Measurements from ENCODE around the gene AZIN2.

The AZIN2 gene

GRCh38 chr1:33072707-33073106, 8.2 kb upstream of the AZIN2 start:
- Histone ChIP-seq H3K9me3 (ENCODE audit: severe bottlenecking) (no peaks in the 10 kb centered on the region), H3K4me3 (ENCODE audit: low read depth, low read length) (no peak overlapping the region), H3K27ac (no peak overlapping the region), H3K36me3 (no peaks in the 10 kb centered on the region), H3K27me3 (ENCODE audit: insufficient read depth, low read depth, severe bottlenecking) (no peaks in the 10 kb centered on the region)
- DNase-seq, result no peak
- TF ChIP-seq CTCF (IDR thresholded peaks at IDR 0.05; ENCODE audit: low read depth, low read length), result no peak

DNA sequence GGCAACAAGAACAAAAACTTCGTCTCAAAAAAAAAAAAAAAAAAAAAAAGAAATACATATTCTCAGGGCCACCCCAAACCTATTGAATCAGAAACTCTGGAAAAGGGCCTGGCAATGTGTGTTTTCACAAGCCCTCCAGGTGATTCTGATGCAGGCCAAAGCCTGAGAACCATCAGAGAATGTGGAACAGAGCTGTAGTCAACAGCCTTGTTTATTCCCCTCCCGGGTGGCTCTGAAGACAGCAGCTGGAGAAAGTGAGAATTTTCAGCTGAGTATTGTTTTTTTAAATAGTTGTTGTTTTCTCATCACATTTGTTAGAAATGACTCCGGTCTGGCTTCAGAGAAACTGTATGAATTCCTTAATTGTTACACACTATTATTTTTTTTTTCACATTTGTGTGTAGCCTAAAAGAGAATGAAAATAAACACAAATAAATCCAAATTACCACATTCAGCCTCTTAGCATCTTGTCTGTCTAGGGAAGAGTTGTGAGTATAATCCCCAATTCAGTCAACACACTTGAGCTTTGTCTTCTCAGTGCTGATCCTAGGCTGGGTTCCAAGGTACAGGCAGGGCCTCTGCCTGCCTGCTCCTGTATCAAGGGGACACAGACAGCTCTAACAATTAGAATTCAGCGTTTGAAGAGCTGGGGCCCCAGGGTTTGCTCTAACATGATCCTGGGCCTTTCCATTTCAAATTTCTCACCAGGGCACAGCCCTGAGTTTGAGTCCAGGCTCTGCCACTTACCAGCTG, 6.6 kb upstream of the AZIN2 start:
- Histone ChIP-seq H3K4me3 (ENCODE audit: low read depth, low read length) (no peak overlapping the region), H3K27ac (no peak overlapping the region), H3K27me3 (ENCODE audit: insufficient read depth, low read depth, severe bottlenecking) (no peaks in the 10 kb centered on the region), H3K36me3 (no peaks in the 10 kb centered on the region), H3K9me3 (ENCODE audit: severe bottlenecking) (no peaks in the 10 kb centered on the region)
- TF ChIP-seq CTCF (IDR thresholded peaks at IDR 0.05; ENCODE audit: low read depth, low read length), result no peak
- no peak for DNase-seq

- H3K27me3 ChIP-seq (ENCODE audit: insufficient read depth, low read depth, severe bottlenecking), result no peaks in the 10 kb centered on the region
- no peak overlapping the region for H3K27ac ChIP-seq
- no peak for TF ChIP-seq CTCF (IDR thresholded peaks at IDR 0.05; ENCODE audit: low read depth, low read length)
- no peak overlapping the region for H3K4me3 ChIP-seq (ENCODE audit: low read depth, low read length)
- no peaks in the 10 kb centered on the region for H3K36me3 ChIP-seq
- no peak for DNase-seq
- no peaks in the 10 kb centered on the region for H3K9me3 ChIP-seq (ENCODE audit: severe bottlenecking)
Measured at GRCh38 chr1:33078030-33078591, 2.8 kb upstream of the AZIN2 start.

- Histone ChIP-seq H3K9me3 (ENCODE audit: severe bottlenecking) (no peaks in the 10 kb centered on the region), H3K4me3 (ENCODE audit: low read depth, low read length) (peak overlapping the region; percentile 60), H3K27ac (no peak overlapping the region), H3K36me3 (no peaks in the 10 kb centered on the region), H3K27me3 (ENCODE audit: insufficient read depth, low read depth, severe bottlenecking) (no peaks in the 10 kb centered on the region)
- no peak for DNase-seq
- no peak for TF ChIP-seq CTCF (IDR thresholded peaks at IDR 0.05; ENCODE audit: low read depth, low read length)
Measured at GRCh38 chr1:33080373-33080772, 580 bp upstream of the AZIN2 start.

DNA sequence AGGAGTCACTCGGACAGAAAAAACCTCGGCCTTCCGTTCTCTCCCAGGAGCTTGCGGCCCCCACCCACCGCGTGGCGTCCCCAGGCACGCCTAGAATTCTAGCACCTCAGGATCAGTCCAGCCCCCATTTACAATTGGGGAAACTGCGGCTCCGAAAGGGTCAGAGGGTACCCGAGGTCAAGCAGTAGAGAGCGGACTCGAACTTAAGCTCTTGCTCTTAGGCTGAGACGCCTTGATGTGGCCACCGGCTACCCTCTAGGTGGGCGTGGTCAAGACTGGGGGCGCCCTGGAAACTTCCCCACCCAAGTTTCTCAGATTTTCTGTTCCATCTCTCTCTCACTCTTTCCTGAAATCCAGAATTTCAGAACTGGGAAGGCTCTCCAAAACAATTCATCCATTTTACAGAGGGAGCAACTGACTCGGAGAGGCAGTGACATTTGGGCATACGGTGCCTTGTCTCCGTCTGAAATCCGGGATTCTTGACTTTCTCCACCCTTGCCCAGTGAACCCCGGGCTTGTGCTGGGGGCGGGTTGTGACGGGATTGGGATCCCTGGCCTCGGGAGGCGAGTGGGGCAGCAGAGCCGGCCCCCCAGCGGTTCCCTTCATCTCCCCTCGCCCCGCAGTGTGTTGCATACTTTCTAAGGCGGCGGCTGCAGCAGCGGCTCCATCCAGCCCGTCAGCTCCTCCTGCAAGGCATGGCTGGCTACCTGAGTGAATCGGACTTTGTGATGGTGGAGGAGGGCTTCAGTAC, 777 bp downstream of the AZIN2 start:
- DNase-seq, result no peak
- TF ChIP-seq CTCF (IDR thresholded peaks at IDR 0.05; ENCODE audit: low read depth, low read length), result no peak
- Histone ChIP-seq H3K36me3 (no peaks in the 10 kb centered on the region), H3K27me3 (ENCODE audit: insufficient read depth, low read depth, severe bottlenecking) (no peaks in the 10 kb centered on the region), H3K4me3 (ENCODE audit: low read depth, low read length) (peak overlapping the region; percentile 60), H3K27ac (no peak overlapping the region), H3K9me3 (ENCODE audit: severe bottlenecking) (no peaks in the 10 kb centered on the region)

All from WERI-Rb-1 (cell line).